Activated CD4-positive, alpha-beta T cell treated with anti-CD3 and anti-CD28 coated beads, Interleukin-2, amount 50 U/mL, for 16 hours (primary cell): Measurements from ENCODE around the gene ANXA5.
"Not testable (repeated sequence)": the region's sequence is repeated elsewhere in the genome, so short reads cannot be mapped to it uniquely, and the experiment has no call there.

Experiments
- DNase-seq: peaks from one replicate; pipeline ENCODE4 v3.0.0-alpha.2; 2020

The ANXA5 gene

DNA sequence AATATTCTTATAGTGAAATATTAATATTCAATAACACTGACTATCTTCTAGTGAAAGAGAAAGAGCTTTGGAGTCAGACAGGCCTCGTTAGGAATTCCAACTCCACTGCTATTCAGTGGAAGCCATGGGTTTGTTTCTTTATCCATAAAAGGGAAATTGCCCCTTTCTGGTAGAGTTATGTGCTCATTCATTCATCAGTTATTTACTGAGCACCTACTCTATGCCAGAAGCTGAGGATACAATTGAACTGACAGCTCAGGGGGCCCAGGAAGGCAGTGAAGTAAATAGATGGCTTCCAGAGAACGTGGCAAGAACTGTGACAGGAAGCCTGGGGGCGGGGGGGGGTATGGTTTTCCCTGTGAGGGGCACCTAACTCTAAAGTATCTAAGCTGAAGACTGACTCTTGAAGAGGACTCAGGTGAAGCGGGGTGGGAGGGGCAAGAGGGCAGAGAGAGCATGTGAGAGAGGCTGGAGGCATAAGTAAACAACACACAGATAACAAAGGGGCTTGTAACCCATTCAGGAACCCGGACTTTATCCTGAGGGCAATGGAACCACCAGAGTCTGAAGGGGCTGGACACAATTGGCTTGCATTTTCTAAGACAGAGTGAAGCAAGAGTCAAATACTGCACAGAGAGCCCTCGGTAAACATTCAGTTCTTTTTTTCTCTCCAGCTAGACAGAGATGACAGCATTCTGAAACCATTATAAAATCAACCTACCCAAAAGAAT is 20.3 kb downstream of the ANXA5 start:
- DNase-seq: no peak

DNA sequence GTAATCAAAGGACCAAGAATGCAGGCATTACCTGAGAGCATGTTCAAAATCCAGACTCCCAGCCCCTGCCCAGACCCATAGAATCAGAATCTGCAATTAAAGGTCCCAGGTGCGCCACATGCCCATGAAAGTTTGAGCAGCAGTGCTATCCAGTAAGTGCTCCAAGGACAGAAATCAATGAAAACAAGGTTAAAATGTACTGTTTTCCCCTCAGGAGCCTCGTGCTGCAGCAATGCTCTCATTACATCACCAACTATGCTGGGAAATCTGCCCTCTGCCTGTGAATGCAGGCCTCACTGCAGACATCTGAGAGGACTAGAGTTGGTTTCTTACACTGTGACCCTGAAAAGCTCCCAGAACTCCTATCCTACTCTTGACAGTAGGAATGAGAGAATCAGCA is 21.1 kb downstream of the ANXA5 start:
- no peak for DNase-seq

DNA sequence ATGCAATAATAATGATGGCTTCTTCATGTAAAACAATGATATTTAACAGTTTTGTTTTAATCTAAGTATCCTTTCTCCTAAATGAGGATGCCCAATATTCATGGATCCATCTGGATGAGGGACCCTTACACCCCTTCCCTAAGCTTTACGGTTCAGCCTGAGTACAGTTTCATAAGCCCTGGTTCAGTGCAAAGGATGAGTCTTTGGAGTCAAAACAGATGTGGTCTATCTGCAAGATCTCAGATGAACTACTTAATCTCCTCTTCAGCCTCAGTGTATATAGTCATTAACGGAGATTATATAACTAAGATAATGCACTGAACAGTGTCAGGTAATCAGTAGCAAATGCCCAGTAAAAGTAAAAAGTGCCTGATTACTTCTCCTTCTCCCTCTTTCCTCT is 22.1 kb downstream of the ANXA5 start:
- no peak for DNase-seq

DNA sequence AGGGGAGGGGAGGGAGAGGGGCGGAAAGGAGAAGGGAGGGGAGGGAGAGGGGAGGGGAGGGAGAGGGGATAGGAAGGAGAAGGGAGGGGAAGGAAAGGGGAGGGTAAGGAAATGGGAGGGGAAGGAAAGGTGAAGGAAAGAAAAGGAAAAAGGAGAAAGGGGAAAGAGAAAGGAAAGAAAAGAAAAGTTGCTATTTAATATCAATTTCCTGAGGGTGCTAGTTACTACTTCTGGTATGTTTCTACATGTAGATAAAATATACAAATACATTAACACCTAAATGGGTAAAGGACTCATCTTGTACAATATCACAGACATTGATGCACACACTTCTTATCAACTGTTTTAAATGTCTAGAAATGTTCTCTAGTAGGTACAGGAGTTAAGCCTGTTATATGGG is 22.6 kb downstream of the ANXA5 start:
- no peak for DNase-seq

DNA sequence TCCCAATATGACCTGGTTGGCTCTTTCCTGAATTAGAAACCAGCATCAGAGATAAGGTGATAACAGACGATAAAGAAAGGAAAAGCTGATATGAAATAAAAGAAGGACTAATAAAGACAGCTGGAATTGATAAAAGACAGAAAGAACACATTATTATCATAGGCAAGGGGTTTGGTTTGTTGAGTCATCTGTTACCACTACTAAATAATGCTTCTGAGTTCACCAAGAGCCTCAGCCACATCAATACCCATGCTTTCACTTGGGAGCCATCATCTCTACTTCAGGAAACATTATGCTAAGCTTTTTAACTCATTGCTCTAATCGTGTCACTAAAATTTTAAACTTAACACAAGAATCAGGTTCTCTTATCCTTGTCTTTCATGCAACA is 27.6 kb downstream of the ANXA5 start:
- DNase-seq: no peak

DNA sequence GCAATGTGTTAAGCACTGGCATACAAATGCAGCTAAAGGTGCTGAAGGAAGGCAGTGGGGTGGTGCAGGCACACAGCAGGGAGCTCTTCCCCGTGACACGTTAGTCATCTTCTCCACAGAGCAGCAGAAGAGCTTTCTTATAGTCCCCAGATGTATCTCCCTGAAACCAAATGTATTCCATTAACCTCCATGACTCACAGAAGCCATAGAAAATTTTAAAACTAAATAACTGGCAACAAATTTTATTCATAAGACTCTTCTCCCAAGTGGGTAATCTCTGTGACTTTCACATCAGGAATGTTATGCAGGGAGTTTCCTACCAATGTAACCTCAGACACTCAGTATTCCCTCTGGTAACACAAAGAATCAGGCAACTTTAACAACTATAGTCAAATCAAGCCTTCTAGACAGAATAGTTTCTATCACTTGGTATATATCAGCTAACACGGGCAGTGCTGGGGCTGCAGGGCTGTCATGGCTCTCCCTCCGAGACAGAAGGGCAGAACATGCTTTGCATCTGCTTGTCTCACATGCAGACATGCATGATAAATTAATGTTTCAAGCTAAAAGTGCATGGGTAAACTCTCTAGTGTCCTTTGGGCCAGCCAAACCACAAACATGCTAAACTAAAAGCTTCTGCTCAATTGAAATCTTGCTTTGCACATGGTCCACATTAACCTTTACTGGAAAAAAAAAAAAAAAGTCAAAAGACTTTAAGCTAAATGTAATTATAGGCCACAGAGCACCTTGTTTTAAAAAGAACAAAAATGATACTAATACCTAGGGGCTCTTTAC is 28.2 kb downstream of the ANXA5 start:
- DNase-seq: no peak

DNA sequence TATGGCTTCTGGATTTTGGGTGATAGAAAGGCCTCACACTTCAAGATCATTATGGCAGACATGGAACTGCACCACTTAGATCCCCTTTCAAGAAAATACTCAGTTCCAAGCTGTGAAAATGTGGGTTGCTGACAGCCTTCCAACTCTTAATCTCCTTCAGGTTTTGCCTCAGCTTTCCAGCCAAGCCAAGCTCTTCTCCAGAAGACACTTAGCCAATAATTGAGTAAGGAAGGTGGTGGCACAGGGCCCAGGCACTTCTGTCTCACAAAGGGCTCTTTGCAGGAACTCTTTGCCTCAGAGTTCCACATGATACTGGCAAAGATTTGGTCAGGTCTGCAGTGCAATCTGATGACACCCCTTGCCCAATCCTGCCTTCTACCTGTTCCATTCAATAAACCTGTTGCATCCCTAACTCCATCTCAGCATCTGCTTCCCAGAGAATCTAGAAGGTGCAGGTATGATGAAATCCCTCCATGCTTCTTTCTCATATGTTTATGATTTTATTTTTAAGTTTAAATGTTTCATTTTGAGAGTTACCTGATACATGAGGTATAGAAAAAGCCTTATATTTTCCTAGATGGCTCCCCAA is 30.6 kb downstream of the ANXA5 start:
- DNase-seq: no peak

DNA sequence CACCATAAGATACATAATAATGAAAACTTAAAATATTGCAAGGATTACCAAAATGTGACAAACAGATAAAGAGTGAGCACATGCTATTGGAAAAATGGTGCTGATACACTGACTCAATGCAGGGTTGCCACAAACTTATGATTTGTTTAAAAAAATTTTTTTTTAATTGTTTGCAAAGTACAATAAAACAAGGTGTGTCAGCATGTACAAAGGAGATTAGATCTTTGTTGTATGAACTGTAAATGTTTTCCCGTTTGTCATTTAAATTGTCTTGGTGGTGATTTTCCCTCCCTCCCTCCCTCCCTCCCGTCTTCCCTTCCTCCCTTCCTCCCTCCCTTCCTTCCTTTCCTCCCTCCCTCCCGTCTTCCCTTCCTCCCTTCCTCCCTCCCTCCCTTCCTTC is 31.4 kb downstream of the ANXA5 start:
- no peak for DNase-seq

DNA sequence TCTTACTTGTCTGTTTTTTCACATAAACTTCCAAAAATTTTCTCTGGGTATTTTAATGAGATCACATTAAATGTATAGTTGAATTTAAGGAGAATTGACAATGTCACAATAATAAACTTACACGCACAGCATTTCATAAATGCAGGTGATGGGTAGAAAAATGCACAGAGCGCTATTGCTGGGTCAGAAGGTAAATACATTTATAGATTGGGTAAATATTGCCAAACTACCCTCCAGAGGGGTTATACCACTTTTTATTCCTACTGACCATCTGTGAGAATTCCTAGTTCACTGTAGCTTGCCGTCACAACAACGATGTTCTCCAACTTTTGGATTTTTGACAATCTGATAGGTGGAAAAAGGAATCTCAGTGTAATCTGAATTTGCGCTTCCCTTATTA is 34.6 kb downstream of the ANXA5 start:
- no peak for DNase-seq

DNA sequence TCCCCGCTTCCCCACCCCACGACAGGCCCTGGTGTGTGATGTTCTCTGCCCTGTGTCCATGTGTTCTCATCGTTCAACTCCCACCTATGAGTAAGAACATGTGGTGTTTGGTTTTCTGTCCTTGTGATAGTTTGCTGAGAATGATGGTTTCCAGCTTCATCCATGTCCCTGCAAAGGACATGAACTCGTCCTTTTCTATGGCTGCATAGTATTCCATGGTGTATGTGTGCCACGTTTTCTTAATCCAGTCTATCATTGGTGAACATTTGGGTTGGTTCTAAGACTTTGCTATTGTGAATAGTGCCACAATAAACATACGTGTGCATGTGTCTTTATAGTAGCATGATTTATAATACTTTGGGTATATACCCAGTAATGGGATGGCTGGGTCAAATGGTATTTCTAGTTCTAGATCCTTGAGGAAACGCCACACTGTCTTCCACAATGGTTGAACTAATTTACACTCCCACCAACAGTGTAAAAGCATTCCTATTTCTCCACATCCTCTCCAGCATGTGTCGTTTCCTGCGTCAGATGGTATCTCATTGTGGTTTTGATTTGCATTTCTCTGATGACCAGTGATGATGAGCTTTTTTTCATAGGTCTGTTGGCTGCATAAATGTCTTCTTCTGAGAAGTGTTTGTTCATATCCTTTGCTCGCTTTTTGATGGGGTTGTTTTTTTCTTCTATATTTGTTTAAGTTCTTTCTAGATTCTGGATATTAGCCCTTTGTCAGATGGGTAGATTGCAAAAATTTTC is 36.4 kb downstream of the ANXA5 start:
- DNase-seq: not testable (repeated sequence)

DNA sequence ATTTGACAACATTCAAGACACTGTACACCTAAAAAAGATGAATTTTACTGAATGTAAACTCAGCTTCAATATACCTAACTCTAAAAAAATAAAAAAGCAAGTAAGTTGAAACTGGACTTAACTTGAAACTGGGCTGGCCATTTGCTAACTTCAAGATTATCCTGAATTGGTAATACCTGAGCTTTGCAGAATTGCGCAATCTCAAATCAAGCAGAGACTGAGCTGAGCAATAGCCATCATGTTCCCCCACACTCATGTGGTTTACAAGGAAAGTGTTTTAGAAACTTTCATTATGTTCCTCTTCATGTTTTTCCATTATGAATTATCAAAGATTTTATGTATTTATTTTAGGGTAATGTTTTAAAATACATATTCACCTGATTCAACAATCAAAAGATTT is 38.7 kb downstream of the ANXA5 start:
- DNase-seq: no peak

- DNase-seq: peak; percentile 36
Observed at GRCh38 chr4:121656269-121656641, 40.5 kb downstream of the ANXA5 start.

DNA sequence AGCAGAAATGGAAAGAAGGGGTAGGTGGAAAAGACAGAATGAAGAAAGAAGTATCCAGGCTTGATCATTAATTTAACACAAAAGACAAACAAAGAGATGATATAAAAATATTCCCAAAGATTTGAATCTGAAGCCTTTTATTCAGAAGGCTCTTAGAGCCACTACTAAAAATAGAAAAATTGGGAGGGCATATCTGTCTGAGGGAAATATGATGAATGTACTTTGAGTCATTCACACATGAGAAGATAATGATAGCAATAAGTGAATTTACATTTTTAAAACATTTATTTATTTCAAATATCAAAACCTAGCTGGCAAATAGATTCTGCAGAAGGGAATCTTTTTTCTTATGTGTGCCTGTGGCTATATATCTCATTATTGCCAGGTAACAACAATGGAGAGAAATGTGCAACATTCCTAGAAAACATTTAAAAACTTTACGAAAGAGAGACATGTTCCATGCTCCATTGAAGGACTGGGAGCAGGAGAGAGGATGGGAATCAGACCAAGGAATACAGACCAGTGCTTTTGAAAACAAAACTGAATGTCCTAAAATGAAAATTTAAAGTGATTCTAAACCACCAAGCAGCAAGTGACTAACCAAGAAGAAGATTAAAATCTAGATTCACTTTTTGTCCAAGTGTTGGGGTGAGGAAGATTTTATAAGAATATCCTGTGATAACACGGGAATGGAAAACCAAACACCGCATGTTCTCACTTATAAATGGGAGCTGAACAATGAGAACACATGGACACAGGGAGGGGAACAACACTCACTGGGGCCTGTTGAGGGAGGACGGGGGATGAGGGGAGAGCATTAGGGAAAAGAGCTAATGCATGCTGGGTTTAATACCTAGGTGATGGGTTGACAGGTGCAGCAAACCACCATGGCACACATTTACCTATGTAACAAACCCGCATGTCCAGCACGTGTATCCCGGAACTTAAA is 41.2 kb downstream of the ANXA5 start:
- DNase-seq: no peak

- DNase-seq: no peak
Observed at GRCh38 chr4:121654738-121655137, 42.0 kb downstream of the ANXA5 start.

DNA sequence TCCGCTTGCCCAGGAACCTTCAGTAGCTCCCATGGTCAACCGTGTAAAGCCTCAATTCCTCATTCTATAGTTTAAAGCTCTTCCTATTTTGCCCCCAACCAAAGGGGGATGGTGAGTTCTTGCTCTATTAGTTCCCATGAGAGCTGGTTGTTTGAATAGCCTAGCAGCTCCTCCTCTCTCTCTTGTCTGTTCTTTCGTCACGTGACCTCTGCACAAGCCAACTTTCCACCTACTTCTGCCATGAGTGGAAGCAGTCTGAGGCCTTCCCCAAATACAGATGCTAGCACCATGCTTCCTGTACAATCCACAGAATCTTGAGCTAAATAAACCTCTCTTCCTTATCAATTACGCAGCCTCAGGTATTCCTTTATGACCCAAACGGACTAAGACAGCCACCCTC is 42.8 kb downstream of the ANXA5 start:
- no peak for DNase-seq

GRCh38 chr4:121653214-121653613 is 43.6 kb downstream of the ANXA5 start:
- no peak for DNase-seq

- no peak for DNase-seq
Observed at GRCh38 chr4:121651597-121651996, 45.2 kb downstream of the ANXA5 start.

DNA sequence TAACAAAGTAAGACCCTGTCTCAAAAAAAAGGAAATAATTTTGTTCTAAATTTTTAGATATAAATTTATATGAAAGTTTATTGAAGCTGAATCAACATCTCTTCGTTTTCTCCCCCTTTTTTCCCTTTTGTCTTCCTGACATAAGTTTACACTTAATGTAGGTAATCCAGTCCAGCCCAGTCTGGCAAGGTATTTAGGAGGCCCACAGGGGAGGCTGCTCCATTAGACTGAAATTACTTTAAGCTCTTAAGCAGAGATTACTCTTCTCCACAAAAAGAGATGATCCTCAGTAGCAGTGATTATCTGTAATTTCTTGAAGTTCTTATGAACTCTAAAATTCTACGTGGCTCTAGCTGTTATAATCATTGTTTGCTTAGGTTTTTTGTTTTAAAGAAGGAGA is 46.0 kb downstream of the ANXA5 start:
- no peak for DNase-seq

DNA sequence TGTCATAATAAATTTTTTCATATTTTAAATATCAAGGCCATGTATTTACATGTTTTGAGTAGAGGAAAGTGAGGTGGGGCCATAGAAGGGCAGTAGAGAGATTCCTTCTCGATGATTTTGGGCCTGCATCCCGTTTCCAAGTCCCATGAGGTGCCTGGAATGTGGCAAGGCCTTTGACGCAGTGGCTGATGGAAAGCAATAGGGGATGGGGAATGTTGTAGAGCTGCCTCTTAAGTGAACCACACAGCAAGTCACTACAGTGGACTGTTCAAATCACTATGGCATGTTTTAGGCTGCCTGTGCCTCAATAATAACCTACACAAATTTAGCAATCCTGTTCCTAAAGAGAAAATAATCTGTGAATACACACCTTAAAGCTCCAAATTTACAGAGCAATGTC is 48.3 kb downstream of the ANXA5 start:
- no peak for DNase-seq

GRCh38 chr4:121642876-121643585 is 53.7 kb downstream of the ANXA5 start:
- DNase-seq: no peak

GRCh38 chr4:121642292-121642691 is 54.5 kb downstream of the ANXA5 start:
- no peak for DNase-seq

GRCh38 chr4:121633653-121634052 is 63.1 kb downstream of the ANXA5 start:
- DNase-seq: no peak
